AG04449 (cell line): Measurements from ENCODE around the gene MEGF10.

Experiments used
- CTCF ChIA-PET: fragments of 350-600 bp; formaldehyde crosslinking; extraction: SDS; loops from one replicate; lab custom pipeline; 2021; ENCODE audit warnings: antibody characterized with exemption; lab: Yijun Ruan, JAX
- POLR2A ChIA-PET: fragments of 400-600, 350-600 bp; formaldehyde crosslinking; extraction: SDS; loops from one replicate; lab custom pipeline; 2020; ENCODE audit warnings: antibody characterized with exemption, inconsistent platforms; lab: Yijun Ruan, JAX
- DNase-seq: peaks from one replicate; pipeline ENCODE4 v3.0.0-alpha.2; 2010; ENCODE audit warnings: low read depth, low spot score
- H3K4me3 ChIP-seq: 2 replicates; pipeline ENCODE4 v1.5.1; 2011; ENCODE audit warnings: low read depth, mild to moderate bottlenecking, control low read depth, low read length
- CTCF ChIP-seq: IDR thresholded peaks from one replicate; pipeline ENCODE4 v1.5.1; 2011; ENCODE audit warnings: mild to moderate bottlenecking, moderate library complexity, low read length, control low read depth, inconsistent platforms; ENCODE audit not compliant: insufficient read depth; ENCODE audit errors: missing control alignments

The MEGF10 gene

GRCh38 chr5:127375124-127375523 is 84.5 kb downstream of the MEGF10 start:
- no peak for DNase-seq
- no peak for TF ChIP-seq CTCF
- ChIA-PET CTCF (interaction anchor here (1.0 kb wide), 1 partner anchor 118 kb away, joined by 3 read pairs; no protein-coding TSS in a partner anchor), POLR2A (no interaction called here)
- no peak overlapping the region for H3K4me3 ChIP-seq

GRCh38 chr5:127375544-127376091 is 85.0 kb downstream of the MEGF10 start:
- no peak for DNase-seq
- ChIA-PET POLR2A (no interaction called here), CTCF (no interaction called here)
- H3K4me3 ChIP-seq: no peak overlapping the region
- TF ChIP-seq CTCF: no peak

- CTCF ChIA-PET: no interaction called here
- POLR2A ChIA-PET: no interaction called here
- no peak for DNase-seq
- TF ChIP-seq CTCF: no peak
- H3K4me3 ChIP-seq: no peak overlapping the region
These were observed 87.1 kb downstream of the MEGF10 start for GRCh38 chr5:127377651-127378050.

GRCh38 chr5:127385936-127386335 is 95.3 kb downstream of the MEGF10 start:
- POLR2A ChIA-PET: no interaction called here
- no peak for DNase-seq
- no peak for TF ChIP-seq CTCF
- CTCF ChIA-PET: no interaction called here
- H3K4me3 ChIP-seq: no peak overlapping the region

- peak; percentile 28 for DNase-seq
- no peak overlapping the region for H3K4me3 ChIP-seq
- POLR2A ChIA-PET: no interaction called here
- CTCF ChIA-PET: no interaction called here
- TF ChIP-seq CTCF: no peak
These were observed 96.0 kb downstream of the MEGF10 start for GRCh38 chr5:127386557-127386956.

GRCh38 chr5:127389601-127390000 is 99.0 kb downstream of the MEGF10 start:
- no peak for TF ChIP-seq CTCF
- ChIA-PET POLR2A (no interaction called here), CTCF (no interaction called here)
- H3K4me3 ChIP-seq: no peak overlapping the region
- DNase-seq: no peak
